H54 (cell line): ENCODE data around the gene NEDD4L.

Experiments used
- DNase-seq: peaks from one replicate; pipeline ENCODE4 v3.0.0; 2011; ENCODE audit warnings: low spot score, mixed read lengths; ENCODE audit not compliant: insufficient read length
- FAIRE-seq: peaks from 3 replicates; lab custom pipeline; 2011; peaks lifted over from hg19 to GRCh38; lab: Jason Lieb, UNC
- POLR2A ChIP-seq: IDR thresholded peaks from 2 replicates; pipeline ENCODE4 v1.6.1; 2011; ENCODE audit warnings: low read depth, mild to moderate bottlenecking, low read length

NEDD4L gene

GRCh38 chr18:58117786-58118403 is 73.9 kb downstream of the NEDD4L start:
- FAIRE-seq (peak; percentile 61), DNase-seq (peak; percentile 37)
- TF ChIP-seq POLR2A, result no peak

- DNase-seq (no peak), FAIRE-seq (no peak)
- no peak for TF ChIP-seq POLR2A
These were observed 74.5 kb downstream of the NEDD4L start for GRCh38 chr18:58118536-58118935.

- FAIRE-seq, result no peak
- DNase-seq, result no peak
- no peak for TF ChIP-seq POLR2A
These were observed 75.8 kb downstream of the NEDD4L start for GRCh38 chr18:58119819-58120218.

GRCh38 chr18:58124475-58124874 is 80.4 kb downstream of the NEDD4L start:
- DNase-seq (no peak), FAIRE-seq (no peak)
- TF ChIP-seq POLR2A, result no peak

- TF ChIP-seq POLR2A, result no peak
- FAIRE-seq (no peak), DNase-seq (no peak)
These were observed 81.2 kb downstream of the NEDD4L start for GRCh38 chr18:58125183-58125582.

- no peak for TF ChIP-seq POLR2A
- no peak for FAIRE-seq
- DNase-seq, result no peak
These were observed 81.7 kb downstream of the NEDD4L start for GRCh38 chr18:58125756-58126155.

- TF ChIP-seq POLR2A, result no peak
- FAIRE-seq, result no peak
- no peak for DNase-seq
These were observed 84.7 kb downstream of the NEDD4L start for GRCh38 chr18:58128381-58129374.

GRCh38 chr18:58132595-58133261 is 88.7 kb downstream of the NEDD4L start:
- FAIRE-seq (no peak), DNase-seq (no peak)
- no peak for TF ChIP-seq POLR2A

- TF ChIP-seq POLR2A, result no peak
- DNase-seq (peak; percentile 26), FAIRE-seq (peak; percentile 20)
These were observed 91.2 kb downstream of the NEDD4L start for GRCh38 chr18:58135183-58135641.

GRCh38 chr18:58135701-58136331 is 91.8 kb downstream of the NEDD4L start:
- FAIRE-seq, result peak; percentile 41
- TF ChIP-seq POLR2A, result no peak
- peak; percentile 33 for DNase-seq

- no peak for TF ChIP-seq POLR2A
- DNase-seq, result no peak
These were observed 92.9 kb downstream of the NEDD4L start for GRCh38 chr18:58136879-58137278.

GRCh38 chr18:58139459-58140386 is 95.7 kb downstream of the NEDD4L start:
- FAIRE-seq, result no peak
- no peak for DNase-seq
- TF ChIP-seq POLR2A, result no peak

More at GRCh38 chr18:58136879-58137278, 92.9 kb downstream of the NEDD4L start:
- no peak for FAIRE-seq
